HG02885 (cell line): ENCODE measurements around the gene ANO2.

Experiments
- ATAC-seq: cut with Tn5 transposase; IDR thresholded peaks from one replicate; pipeline ENCODE4 v1.9.1; 2021; ENCODE audit warnings: mild to moderate bottlenecking; ENCODE audit not compliant: unreplicated experiment, poor library complexity

Gene ANO2

GRCh38 chr12:5921966-5922899, 22.8 kb downstream of the ANO2 start:
- ATAC-seq, result no peak

DNA sequence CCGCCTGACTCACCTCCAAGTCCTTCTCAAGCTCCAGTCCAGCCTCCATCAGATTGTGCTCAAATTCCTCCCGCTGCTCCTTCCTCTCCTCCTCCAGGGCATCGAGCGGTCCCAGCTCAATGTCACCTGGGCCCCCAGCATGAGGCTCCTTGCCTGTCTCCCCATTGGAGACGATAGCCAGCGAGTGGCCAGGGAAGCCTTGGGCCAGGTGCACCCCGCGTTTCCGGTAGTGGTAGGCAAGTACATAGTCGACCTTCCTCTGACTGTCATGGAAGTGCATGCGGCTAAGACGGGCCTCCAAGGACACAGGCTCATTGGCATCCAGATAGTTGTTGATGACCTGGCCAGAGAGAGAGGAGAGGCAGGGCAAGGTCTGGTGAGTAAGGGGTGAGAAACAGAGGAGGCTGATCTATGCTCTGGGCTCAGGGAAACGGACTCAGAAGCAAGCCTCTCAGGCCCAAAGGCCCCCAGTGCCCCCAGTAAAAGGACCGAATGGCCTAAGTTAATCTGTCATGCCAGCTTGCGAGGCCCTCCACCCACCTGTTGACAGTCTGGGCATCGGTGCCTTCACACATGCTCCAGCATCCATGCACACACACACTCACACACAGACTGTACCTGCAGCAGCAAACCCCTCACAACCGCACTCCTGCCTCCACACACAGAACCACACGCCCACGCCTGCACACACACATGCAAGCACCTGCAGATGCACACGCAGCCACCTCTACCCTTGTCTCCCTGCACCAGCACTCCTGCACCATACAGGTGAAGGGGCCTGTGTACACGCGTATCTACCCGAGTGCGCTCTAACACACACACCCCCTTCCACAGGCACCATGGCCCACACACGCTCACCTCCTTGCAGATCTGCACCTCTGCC, 23.8 kb downstream of the ANO2 start:
- ATAC-seq, result no peak

DNA sequence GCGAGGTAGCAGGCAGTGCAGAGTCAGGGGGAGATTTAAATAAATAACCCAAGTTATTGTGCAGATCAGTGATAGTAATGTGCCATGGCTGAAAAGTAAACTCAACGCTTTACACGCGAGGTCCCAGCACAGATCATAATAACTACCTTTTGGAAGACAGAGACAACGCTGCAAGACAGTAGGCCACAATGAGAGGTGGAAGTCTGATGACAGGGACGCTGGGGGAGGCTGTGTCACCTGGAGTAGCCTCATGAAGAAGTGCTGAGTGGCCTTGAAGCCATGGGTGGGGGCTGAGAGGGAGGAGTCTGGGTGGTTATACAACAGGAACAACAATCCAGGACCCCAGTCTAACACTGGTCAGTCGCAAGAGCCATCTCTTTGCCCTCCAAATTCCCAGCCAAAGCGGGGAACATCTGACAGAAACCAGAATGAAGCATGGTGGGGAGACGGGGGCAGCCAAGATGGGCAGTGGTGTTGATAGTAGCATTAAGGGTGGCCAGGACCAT, 28.2 kb downstream of the ANO2 start:
- ATAC-seq, result no peak

- ATAC-seq, result no peak
Observed at GRCh38 chr12:5915511-5915910, 29.5 kb downstream of the ANO2 start.

GRCh38 chr12:5914387-5915149, 30.5 kb downstream of the ANO2 start:
- ATAC-seq, result no peak

DNA sequence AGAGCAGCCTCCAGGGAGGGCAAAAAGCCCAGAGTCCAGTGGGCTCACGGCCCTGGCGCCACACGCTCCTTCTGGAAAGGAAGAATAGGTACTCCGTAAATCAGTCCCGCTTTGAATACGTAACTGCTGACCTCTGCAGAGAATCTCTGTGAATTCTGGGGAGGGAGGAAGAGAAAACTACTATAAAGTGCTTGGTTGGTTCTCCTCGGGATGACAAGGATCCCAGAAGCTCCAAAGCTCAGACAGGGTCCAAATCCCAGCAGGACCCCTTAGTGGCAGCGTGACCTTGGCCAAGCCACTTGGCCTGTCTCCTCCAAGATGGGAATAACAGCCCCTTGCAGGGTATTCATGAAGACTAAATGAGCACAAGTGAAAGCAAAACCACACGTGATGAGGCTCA, 31.7 kb downstream of the ANO2 start:
- ATAC-seq, result no peak

GRCh38 chr12:5912437-5913334, 32.4 kb downstream of the ANO2 start:
- ATAC-seq, result no peak

GRCh38 chr12:5912011-5912410, 33.0 kb downstream of the ANO2 start:
- no peak for ATAC-seq

- no peak for ATAC-seq
Observed at GRCh38 chr12:5910790-5911548, 34.1 kb downstream of the ANO2 start.

- no peak for ATAC-seq
Observed at GRCh38 chr12:5909560-5909959, 35.5 kb downstream of the ANO2 start.

DNA sequence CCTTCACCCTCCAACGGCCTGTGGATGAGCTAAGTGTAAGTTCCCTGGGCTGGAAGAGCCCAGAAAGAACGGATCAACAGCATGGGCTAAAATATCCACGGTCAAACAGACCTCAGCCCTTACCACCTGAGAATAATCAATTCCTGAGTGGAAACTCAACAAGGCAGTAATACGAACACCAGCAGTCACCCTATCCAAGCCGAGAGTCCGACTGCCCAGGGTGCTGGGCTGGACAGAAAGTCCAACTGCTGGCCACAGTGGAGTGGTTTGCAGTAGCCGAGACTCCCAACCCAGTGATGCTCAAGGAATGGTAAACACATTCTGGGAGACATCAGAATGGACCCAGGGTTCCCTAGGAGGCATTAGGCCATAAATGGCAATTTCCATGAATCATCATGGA, 36.8 kb downstream of the ANO2 start:
- no peak for ATAC-seq

DNA sequence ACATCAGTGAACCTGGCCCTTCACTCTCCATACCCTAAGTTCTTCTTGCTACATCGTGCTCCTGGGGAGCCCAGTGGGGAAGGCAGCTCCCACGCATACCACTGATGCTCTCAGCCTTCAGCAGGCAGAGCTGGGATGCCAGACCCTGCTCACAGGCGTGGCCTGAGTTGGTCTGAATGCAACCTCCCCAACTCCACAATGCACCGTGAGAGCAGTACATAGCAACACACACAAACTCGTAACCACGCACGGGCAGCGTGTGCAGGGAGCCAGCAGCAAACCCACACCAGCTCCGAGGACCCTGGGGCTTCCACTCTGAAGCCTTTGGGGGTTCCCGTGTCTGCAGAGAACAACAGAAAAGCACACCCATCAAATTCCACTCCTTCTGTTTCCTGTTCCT, 37.3 kb downstream of the ANO2 start:
- ATAC-seq, result no peak

GRCh38 chr12:5905757-5906156, 39.3 kb downstream of the ANO2 start:
- no peak for ATAC-seq

DNA sequence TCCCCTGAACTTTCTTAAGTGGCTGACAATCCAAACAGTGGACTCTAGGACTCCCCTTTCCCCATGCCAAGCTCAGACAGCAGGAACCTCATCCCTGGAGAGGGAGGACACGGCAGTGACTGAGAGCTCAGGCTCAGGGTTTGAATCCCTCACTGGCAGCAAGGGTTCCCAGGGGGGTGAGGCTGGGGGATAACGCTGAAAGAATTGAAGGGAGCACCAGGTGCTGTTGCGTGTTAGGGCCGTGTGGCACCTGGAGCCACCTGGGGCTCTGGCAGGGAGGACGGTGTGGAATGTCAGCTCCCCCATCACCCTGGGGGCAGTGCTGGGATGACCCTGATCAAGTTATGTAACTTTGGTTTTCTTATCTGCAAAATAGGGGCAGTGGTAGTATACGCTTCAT, 40.1 kb downstream of the ANO2 start:
- no peak for ATAC-seq

GRCh38 chr12:5904441-5904840, 40.6 kb downstream of the ANO2 start:
- no peak for ATAC-seq

DNA sequence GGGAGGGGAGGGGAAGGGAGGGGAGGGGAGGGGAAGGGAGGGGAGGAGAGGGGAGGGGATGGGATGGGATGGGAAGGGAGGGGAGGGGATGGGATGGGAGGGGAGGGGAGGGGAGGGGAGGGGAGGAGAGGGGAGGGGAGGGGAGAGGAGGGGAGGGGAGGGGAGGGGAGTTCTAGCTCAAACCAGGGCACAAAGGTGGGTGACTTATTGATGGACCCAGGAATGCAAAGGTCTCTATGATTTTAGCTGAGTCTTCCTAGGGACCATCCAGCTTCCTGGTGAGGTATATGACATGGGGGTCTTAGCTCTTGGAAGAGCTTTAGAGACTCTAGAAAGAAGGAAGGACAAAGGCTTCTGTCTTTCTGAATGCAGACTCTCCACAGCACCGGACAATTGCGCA, 42.3 kb downstream of the ANO2 start:
- no peak for ATAC-seq

DNA sequence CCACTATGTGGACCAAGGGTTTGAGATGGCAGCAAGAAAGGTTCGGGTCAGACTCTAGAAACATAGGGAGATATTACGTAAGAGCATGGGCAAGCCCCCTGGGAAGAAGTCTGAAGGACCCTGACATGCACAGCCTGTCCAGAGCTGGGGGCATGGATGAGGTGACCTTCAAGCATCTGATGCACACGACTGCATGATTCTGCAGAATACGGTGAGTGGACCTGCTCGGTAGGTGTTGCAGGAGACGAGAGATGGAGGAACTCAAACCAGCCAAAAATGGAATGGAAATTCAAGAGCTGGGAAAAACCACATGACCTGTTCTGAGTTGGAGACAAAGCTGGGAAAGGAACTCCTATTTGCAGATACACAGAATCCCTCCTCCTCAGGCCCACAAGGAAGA, 43.6 kb downstream of the ANO2 start:
- ATAC-seq, result no peak

DNA sequence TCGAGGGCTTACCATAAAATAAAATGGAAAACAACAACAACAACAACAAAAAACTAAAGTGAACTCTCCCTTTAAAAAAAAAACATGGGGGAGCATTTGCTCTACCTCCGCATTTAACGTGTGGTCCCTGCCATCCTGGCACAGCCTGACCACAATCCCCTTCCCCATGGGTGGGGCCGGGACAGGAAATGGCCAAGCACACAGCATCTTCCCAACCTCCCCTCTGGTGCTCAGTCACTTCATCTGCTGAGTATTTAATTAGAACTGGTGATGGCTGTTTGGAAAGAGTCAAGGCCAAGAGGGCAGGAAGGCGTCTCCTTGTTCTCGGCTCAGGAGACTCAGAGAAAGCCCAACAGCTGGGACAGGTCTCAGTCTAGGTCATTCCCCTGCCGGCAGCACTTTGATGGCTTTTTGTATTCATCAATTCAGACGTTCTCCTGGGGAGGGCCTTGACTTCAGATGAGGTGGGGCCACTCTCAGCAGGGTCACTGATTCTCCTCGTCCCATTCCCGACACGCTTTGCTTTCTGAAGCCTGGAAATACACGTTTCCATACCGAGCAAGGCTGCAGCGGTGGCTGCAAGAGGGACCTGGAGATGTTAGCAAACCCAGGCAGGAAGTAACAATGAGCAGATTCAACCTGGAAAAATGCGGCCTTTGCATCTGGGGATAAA, 44.4 kb downstream of the ANO2 start:
- no peak for ATAC-seq
